Breast epithelium (tissue), 3 donors: ENCODE results near the gene CENPQ.

Experiments
- POLR2A ChIP-seq: fragments of 450-650 bp; IDR thresholded peaks from one replicate; pipeline ENCODE4 v1.6.1; 2016; ENCODE audit warnings: antibody characterized with exemption, mild to moderate bottlenecking, moderate library complexity
- POLR2AphosphoS5 ChIP-seq, 3 donors: sonication (generic); formaldehyde crosslinking; IDR thresholded peaks; one replicate each; pipeline ENCODE4 v1.6.1; 2017; ENCODE audit warnings: antibody characterized with exemption in 3 of 3
- TF ChIP-seq, protein P1 (sequence below), 3 donors: fragments of 450-650 bp; IDR thresholded peaks; one replicate each; pipeline ENCODE4 v1.5.1; 2016 to 2017; ENCODE audit warnings: antibody characterized with exemption in 3 of 3, mild to moderate bottlenecking in 3 of 3, moderate library complexity in 3 of 3

DNA sequence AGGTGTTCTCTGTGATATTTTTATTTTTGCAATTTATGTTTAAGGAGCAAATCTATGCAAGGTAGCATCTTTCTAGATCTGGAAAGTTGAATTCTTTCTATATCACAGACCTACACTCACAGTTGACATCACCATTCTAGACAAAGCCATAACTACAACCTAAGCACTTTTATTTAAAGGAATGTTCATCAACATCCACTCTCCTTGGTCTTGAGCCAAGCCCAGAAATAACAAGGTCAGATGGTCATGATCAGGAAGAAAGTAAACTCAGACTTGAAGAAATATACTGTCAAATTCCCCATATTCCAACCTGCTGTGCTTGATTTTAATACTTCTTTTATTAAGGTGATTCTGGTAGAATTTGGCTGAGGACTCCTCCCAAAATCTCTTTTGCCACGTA lies 32.3 kb upstream of the CENPQ start:
- TF ChIP-seq, protein P1, sequence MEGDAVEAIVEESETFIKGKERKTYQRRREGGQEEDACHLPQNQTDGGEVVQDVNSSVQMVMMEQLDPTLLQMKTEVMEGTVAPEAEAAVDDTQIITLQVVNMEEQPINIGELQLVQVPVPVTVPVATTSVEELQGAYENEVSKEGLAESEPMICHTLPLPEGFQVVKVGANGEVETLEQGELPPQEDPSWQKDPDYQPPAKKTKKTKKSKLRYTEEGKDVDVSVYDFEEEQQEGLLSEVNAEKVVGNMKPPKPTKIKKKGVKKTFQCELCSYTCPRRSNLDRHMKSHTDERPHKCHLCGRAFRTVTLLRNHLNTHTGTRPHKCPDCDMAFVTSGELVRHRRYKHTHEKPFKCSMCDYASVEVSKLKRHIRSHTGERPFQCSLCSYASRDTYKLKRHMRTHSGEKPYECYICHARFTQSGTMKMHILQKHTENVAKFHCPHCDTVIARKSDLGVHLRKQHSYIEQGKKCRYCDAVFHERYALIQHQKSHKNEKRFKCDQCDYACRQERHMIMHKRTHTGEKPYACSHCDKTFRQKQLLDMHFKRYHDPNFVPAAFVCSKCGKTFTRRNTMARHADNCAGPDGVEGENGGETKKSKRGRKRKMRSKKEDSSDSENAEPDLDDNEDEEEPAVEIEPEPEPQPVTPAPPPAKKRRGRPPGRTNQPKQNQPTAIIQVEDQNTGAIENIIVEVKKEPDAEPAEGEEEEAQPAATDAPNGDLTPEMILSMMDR (IDR thresholded peaks at IDR 0.05), result no peak
- no peak for TF ChIP-seq POLR2A
- no peak for TF ChIP-seq POLR2AphosphoS5 (IDR thresholded peaks at IDR 0.05)
